Measurements from ENCODE around the gene SLC35A3. TPM values are rescaled to one million over a fixed set of nuclear protein-coding genes. Genes with fewer than 3 reads are reported as not detected.

SLC35A3 gene
- polyA plus RNA-seq (ENCODE audit: low read depth in 6 of 6) = 10 to 100 TPM in 4 of 6 donors, 1 to 10 TPM in 2; 5.1 to 17.4 (median 12.0) TPM

DNA sequence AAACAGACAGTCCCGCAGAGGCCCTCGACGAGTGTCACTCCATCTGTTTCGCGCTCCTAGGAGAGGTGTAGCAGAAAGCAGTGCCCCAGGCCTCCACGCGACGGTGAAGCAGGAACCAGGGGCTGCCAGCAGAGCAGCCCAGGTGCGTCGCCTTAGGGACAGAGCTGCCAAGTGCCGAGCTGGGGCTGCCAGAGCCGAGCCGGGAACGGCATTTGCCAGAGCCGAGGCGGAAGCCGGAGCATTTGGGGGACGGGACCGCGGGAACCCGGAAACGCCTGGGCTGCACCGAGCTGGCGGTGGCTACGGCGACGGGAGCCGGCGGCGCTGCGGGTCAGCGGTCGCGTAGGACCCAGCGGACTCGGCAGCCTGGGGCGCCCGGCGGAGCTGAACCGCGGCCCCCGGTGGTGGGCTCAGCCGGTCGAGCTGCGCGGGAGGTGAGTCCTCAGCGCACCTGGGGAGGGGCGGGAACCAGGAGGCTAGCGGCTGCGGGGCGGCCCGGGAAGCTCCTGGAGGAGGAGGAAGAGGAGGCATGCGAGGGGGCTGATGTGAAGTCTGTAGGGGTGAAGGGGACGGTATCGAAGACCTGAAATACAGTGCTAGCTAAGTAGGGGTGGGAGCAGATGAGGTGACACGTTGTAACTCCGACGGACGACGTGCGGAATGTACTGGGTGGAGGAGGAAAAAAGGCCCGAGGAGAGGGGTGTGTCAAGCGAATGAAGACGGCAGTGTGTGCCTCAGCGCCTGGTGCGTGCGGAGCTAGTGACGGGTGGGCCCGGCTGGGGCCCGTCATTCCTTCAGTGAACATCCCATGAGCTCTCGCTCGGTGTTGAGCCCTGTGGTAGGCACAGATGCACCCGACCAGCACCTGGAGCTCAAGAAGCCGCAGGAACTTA lies at the start of gene SLC35A3:
Gene SLC35A3, plus strand, starts transcription at position 268 of the 893 bp plus-strand sequence. CDS start 23,559 bp downstream, outside the sequence.
- Mint-ChIP-seq H3K9me3 (no peaks in the 10 kb centered on the region), H3K36me3 (peaks cover 0 to under 1% of the 10 kb centered on the region in 2 donors), H3K27me3 (no peaks in the 10 kb centered on the region), H3K27ac (peak within 1 kb of the TSS; percentile 92 to 98 (median 98)), H3K4me3 (peak within 1 kb of the TSS; percentile 90 to 100 (median 99)), H3K4me1 (peaks cover 15 to 41% (median 21%) of the 10 kb centered on the region in 3 donors)
- peak; percentile 66 for DNase-seq
- ATAC-seq (ENCODE audit: low read depth in 2 of 2) = peak; percentile 79 to 80

DNA sequence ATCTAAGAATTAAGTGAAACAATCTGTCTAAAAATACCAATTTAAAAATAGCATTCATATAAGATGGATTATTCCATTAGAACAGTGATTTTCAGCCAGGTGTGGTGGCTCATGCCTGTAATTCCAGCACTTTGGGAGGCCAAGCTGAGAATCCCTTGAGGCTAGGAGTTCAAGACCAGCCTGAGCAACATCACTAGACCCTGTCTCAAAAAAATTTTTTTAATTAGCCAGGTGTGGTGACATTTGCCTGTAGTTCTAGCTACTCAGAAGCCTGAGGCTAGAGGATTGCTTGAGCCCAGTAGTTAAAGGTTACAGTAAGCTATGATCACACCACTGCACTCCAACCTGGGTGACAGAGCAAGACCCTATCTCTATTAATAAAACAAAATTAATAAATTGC lies 35.0 kb upstream of the SLC35A3 start:
- H3K9me3 Mint-ChIP-seq = peaks cover 4 to 11% (median 6%) of the 10 kb centered on the region in 7 donors
- ATAC-seq (ENCODE audit: low read depth in 2 of 2) = no peak
- H3K4me1 Mint-ChIP-seq = no peaks in the 10 kb centered on the region
- no peak for DNase-seq
- H3K27me3 Mint-ChIP-seq = peaks cover 0 to 24% (median 11%) of the 10 kb centered on the region in 3 donors
- H3K27ac Mint-ChIP-seq = no peak overlapping the region
- no peak overlapping the region for H3K4me3 Mint-ChIP-seq
- H3K36me3 Mint-ChIP-seq = peaks cover 8 to 9% of the 10 kb centered on the region in 2 donors

DNA sequence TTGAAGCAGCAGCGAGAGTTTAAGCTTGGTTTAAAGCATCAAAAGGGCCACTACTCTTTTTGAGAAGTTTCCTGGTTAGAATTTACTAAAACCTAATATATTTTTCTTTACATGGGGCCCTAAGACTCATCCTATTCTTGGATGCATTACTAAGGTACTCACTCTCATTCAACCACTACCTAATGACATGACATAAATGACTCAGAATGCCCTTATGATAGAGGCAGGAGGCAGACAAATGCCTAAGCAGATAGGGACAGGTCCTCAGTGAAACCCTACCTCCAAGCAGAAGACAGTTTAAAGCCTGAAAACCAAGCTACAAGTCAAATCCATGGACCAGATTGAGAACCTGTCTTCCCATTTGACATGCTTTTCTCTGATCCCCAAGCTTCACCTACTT lies 34.3 kb upstream of the SLC35A3 start:
- H3K9me3 Mint-ChIP-seq = peaks cover 4 to 11% (median 6%) of the 10 kb centered on the region in 7 donors
- no peak overlapping the region for H3K4me3 Mint-ChIP-seq
- no peaks in the 10 kb centered on the region for H3K4me1 Mint-ChIP-seq
- peaks cover 8 to 9% of the 10 kb centered on the region in 2 donors for H3K36me3 Mint-ChIP-seq
- H3K27ac Mint-ChIP-seq = no peak overlapping the region
- H3K27me3 Mint-ChIP-seq = peaks cover 0 to 24% (median 11%) of the 10 kb centered on the region in 3 donors
- DNase-seq (no peak), ATAC-seq (ENCODE audit: low read depth in 2 of 2) (no peak)

DNA sequence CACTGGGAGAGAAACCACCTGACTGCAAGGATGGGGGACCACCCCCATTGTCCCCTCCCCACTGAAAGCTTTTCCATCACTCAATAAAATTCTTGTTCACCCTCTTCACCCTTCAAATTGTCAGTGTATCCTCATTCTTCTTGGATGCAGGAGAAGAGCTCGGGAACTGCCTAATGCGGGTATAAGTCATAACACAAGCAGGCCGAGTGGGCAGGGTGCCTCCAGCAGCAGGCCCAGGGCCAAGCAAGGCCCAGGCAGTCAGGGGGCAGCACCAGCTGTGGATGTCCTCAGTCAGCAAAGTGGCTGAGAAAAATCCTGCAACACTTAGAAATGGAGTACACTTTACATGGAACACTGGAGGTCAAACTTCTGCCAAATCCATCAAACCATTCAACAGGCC lies 33.7 kb upstream of the SLC35A3 start:
- Mint-ChIP-seq H3K27me3 (peaks cover 0 to 24% (median 11%) of the 10 kb centered on the region in 3 donors), H3K27ac (no peak overlapping the region), H3K36me3 (peaks cover 8 to 9% of the 10 kb centered on the region in 2 donors), H3K4me3 (no peak overlapping the region), H3K4me1 (no peaks in the 10 kb centered on the region), H3K9me3 (peaks cover 4 to 11% (median 6%) of the 10 kb centered on the region in 7 donors)
- DNase-seq (no peak), ATAC-seq (ENCODE audit: low read depth in 2 of 2) (no peak)

DNA sequence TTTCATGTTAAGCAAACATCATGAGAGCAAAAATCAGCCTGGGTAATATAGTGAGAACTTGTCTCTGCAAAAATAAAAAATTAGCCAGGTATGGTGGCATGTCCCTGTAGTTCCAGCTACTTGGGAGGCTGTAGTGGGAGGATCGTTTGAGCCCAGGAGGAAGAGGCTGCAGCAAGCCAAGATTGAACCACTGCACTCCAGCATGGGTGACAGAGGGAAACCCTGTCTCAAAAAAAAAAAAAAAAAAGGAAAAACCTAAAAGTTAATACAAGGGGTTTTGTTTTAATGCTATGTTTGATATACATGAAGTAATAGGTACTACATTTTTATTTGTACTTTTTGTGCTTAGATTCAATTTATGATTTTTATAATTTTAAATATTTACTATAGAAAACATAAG lies 27.1 kb upstream of the SLC35A3 start:
- H3K9me3 Mint-ChIP-seq = no peaks in the 10 kb centered on the region
- no peaks in the 10 kb centered on the region for H3K4me1 Mint-ChIP-seq

DNA sequence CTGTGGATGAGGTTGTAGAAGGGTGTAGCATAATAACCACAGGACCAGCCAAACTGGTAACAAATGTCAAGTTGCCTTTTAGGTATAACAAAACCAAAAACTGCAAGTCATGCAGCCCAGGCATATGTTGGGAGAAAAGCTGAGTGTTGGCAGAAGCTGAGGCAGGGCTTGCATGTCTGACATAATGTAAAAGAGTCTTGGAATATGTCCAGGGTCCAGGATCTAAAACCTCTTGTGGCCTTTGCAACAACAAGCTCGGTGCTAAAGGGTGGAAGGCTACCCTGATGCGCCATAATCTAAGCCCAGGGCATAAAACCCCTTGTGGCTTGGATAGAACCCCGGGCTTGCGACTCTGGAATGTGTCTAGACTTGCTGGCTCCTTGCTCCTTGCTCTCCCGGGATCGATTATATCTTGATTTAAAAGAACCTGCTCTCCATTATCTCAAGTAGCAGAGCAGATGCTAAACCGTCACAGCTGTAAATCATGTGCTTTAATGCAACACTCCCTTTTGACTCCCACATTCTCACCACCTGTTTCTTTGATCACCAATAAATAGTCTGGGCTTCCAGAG lies 26.5 kb upstream of the SLC35A3 start:
- no peaks in the 10 kb centered on the region for H3K36me3 Mint-ChIP-seq
- ATAC-seq (ENCODE audit: low read depth in 2 of 2) = no peak
- H3K9me3 Mint-ChIP-seq = no peaks in the 10 kb centered on the region
- H3K27me3 Mint-ChIP-seq = peaks cover 0 to 7% (median 0%) of the 10 kb centered on the region in 3 donors
- no peak for DNase-seq
- no peak overlapping the region for H3K4me3 Mint-ChIP-seq
- no peaks in the 10 kb centered on the region for H3K4me1 Mint-ChIP-seq
- H3K27ac Mint-ChIP-seq = no peak overlapping the region

More for the DNA sequence above, 27.1 kb upstream of the SLC35A3 start:
- H3K4me3 Mint-ChIP-seq = no peak overlapping the region
- no peak for DNase-seq
- H3K27ac Mint-ChIP-seq = no peak overlapping the region
- ATAC-seq (ENCODE audit: low read depth in 2 of 2) = no peak
- H3K27me3 Mint-ChIP-seq = peaks cover 0 to 7% (median 0%) of the 10 kb centered on the region in 3 donors
- no peaks in the 10 kb centered on the region for H3K36me3 Mint-ChIP-seq

DNA sequence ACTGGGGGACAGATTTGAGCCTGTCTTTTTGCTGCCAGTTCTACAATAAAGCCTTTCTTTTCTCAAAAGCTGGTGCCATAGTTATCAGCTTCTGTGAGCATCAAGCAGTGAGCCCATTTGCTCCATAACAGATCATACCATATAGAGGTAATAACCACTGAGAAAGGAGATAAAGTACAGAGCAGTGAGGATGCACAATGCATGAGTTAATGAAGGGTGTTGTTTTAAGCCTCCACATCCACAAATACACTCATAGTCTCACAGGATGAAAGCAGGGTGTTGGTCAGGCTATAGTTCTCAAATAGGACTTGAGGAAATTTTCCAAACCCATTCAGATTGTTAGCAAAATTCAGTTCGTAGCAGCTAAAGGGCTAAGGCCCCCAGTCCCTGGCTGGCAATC lies 25.6 kb upstream of the SLC35A3 start:
- no peaks in the 10 kb centered on the region for H3K36me3 Mint-ChIP-seq
- H3K27ac Mint-ChIP-seq = no peak overlapping the region
- H3K4me1 Mint-ChIP-seq = no peaks in the 10 kb centered on the region
- no peak overlapping the region for H3K4me3 Mint-ChIP-seq
- H3K9me3 Mint-ChIP-seq = no peaks in the 10 kb centered on the region
- DNase-seq = no peak
- peaks cover 0 to 7% (median 0%) of the 10 kb centered on the region in 3 donors for H3K27me3 Mint-ChIP-seq
- ATAC-seq (ENCODE audit: low read depth in 2 of 2) = no peak

DNA sequence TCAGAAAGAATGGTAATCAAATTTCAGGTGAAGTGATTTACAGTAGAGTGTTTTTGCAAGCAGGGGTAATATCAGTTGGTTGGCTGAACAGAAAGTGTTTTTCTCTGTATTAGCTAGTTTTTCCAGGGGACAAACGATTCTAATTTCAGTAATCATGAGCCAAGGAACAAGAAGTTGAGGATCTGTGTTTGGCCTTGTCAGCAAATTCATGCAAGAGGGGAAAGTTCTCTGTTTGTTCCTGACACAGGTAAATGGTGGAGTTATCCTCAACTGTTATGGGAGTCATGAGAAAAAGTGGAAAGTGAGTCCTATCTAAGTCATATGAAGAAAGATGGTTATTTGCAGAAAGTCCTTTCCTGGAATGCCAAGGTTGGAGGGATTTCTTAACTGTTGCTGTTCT lies 24.6 kb upstream of the SLC35A3 start:
- no peaks in the 10 kb centered on the region for H3K9me3 Mint-ChIP-seq
- no peak for DNase-seq
- no peaks in the 10 kb centered on the region for H3K36me3 Mint-ChIP-seq
- no peak overlapping the region for H3K27ac Mint-ChIP-seq
- peaks cover 0 to 7% (median 0%) of the 10 kb centered on the region in 3 donors for H3K27me3 Mint-ChIP-seq
- no peaks in the 10 kb centered on the region for H3K4me1 Mint-ChIP-seq
- no peak for ATAC-seq (ENCODE audit: low read depth in 2 of 2)
- no peak overlapping the region for H3K4me3 Mint-ChIP-seq

DNA sequence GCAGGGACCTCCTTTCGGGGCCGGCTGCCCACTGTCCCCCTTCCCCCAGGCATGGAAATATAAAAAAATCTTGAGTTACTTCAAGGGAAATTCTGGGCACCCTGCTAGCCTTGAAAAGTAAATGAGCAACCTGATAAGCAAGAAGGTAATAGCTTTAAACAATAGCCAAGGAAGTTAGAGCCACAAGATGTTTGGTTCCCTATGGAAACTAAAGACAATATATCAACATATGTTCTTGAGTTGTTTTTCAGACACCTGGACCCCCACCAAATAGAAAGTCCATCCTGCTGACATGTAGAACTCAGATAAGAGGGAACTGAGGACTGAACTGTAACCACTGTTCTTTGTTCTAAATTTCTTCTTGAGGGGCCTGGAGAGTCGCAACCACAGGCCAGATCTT lies 19.3 kb upstream of the SLC35A3 start:
- Mint-ChIP-seq H3K9me3 (peaks cover 0 to under 1% (median 0%) of the 10 kb centered on the region in 7 donors), H3K4me3 (no peak overlapping the region), H3K27ac (no peak overlapping the region), H3K27me3 (peaks cover 0 to 7% (median 0%) of the 10 kb centered on the region in 3 donors), H3K36me3 (no peaks in the 10 kb centered on the region), H3K4me1 (no peaks in the 10 kb centered on the region)
- DNase-seq (no peak), ATAC-seq (ENCODE audit: low read depth in 2 of 2) (no peak)

DNA sequence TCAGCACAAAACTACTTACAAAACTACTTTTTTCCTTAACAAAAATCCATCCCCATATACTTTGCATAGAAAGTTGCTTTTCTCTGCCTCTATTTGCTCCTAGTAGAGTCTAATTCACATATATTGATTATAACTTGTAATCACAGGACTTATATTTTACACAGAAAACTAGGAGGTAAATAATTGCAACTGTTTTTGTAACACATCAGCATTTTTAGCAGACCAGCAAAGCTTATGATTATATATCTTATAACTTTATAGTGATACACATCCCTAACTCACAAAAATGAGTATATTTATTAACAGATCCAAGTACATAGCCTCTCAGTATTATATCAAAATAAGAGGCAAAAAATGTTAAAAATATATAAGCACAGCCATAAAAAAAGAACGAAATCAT lies 17.3 kb upstream of the SLC35A3 start:
- no peak for DNase-seq
- no peak for ATAC-seq (ENCODE audit: low read depth in 2 of 2)
- Mint-ChIP-seq H3K27ac (peak overlapping the region in 1 of 6 donors; percentile 61), H3K9me3 (peaks cover 0 to 2% (median 0%) of the 10 kb centered on the region in 7 donors), H3K27me3 (no peaks in the 10 kb centered on the region), H3K36me3 (no peaks in the 10 kb centered on the region), H3K4me1 (no peaks in the 10 kb centered on the region), H3K4me3 (no peak overlapping the region)

DNA sequence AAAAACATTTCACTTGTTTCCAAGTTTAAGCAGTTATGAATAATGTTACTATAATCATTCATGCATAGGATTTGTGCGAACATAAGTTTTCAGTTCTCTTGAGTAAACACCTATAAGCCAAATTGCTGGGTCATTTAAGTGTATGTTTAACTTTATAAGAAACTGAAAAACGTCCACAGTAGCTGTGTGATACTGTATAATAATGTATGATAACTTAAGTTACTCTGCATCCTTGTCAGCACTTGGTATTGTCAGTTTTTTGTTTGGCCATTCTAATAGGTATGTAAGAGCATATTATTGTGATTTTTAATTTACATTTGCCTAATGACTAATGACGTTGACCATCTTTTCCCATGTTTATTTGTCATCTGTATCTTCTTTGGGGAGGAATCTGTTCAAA lies 14.4 kb upstream of the SLC35A3 start:
- Mint-ChIP-seq H3K36me3 (no peaks in the 10 kb centered on the region), H3K27ac (no peak overlapping the region), H3K4me1 (no peaks in the 10 kb centered on the region), H3K4me3 (no peak overlapping the region), H3K9me3 (peaks cover 0 to 2% (median 0%) of the 10 kb centered on the region in 7 donors), H3K27me3 (no peaks in the 10 kb centered on the region)
- ATAC-seq (ENCODE audit: low read depth in 2 of 2) (no peak), DNase-seq (no peak)

DNA sequence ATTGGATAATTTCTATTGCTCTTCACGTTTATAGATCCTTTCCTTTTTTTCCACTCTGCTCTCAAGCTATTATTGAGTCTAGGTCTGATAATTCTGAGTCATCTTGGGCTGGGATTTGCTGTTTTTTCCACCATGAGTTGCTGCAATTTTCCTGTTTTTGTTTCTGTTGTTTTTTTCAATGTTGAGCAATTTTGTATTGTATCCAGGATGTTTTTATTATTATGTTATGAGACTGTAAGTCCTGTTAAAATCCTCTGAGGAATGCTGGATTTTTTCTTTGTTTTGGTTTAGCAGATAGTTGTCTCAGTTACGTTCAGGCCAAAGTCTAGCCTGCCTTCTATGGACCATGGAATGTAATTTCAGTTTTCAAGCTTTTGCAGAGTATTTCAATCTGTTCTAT lies 13.0 kb upstream of the SLC35A3 start:
- Mint-ChIP-seq H3K27me3 (no peaks in the 10 kb centered on the region), H3K36me3 (no peaks in the 10 kb centered on the region), H3K4me3 (no peak overlapping the region), H3K4me1 (no peaks in the 10 kb centered on the region), H3K9me3 (peaks cover 0 to 2% (median 0%) of the 10 kb centered on the region in 7 donors), H3K27ac (no peak overlapping the region)
- ATAC-seq (ENCODE audit: low read depth in 2 of 2) (no peak), DNase-seq (no peak)

DNA sequence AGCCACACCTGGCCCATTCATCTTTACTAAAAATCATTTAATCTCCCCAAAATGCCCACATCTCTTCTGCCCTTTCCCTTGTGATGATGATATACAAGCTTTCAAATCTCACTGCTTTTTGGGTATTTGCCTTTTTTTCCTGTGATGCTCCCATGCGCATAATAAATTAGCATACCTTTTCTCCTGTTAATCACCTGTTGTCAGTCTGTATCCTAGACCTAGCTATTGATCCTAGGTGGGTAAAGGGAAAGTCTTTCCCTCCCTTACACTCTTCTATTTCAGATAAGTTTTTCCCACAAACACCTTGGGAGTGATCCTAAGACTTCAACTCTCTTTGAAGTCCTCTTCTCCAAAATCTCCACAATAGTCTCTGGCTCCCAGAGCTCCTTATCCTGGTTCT lies 12.0 kb upstream of the SLC35A3 start:
- no peak for DNase-seq
- Mint-ChIP-seq H3K4me1 (no peaks in the 10 kb centered on the region), H3K36me3 (no peaks in the 10 kb centered on the region), H3K27ac (no peak overlapping the region), H3K27me3 (no peaks in the 10 kb centered on the region), H3K9me3 (peaks cover 0 to 2% (median 0%) of the 10 kb centered on the region in 7 donors), H3K4me3 (no peak overlapping the region)
- no peak for ATAC-seq (ENCODE audit: low read depth in 2 of 2)

Measured in naive B cell (primary cell).